ENCODE data around the gene TPGS1. TPM values are rescaled to one million over a fixed set of nuclear protein-coding genes. Genes with fewer than 3 reads are reported as not detected.

TPGS1 gene
- total and polyA plus RNA-seq, 2 donors (not counting 1 experiment from before 2014, with no cell fraction given) = 8.1 to 33.8 TPM

GRCh38 chr19:540867-541637 is 33.8 kb downstream of the TPGS1 start:
- Histone ChIP-seq H4K20me1 (ENCODE audit: control insufficient read depth, insufficient read depth, low read length, poor library complexity, severe bottlenecking) (peaks cover 25% of the 10 kb centered on the region), H2AFZ (ENCODE audit: insufficient read depth, low read depth, low read length, poor library complexity, severe bottlenecking) (no peak overlapping the region), H3K36me3 (replicated peaks in 1 of 2; ENCODE audit: control extremely low read depth in 1 of 2, control insufficient read depth in 1 of 2, extremely low read depth in 1 of 2, insufficient read depth in 2 of 2, low read length in 1 of 2) (peaks cover 0 to 21% of the 10 kb centered on the region in 2 experiments), H3K4me2 (replicated peaks; ENCODE audit: low read depth, low read length, poor library complexity, severe bottlenecking) (no peak overlapping the region), H3K79me2 (ENCODE audit: control insufficient read depth, insufficient read depth, low read length) (peaks cover 6% of the 10 kb centered on the region), H3K9ac (ENCODE audit: low read length) (no peak overlapping the region), H3K4me3 (ENCODE audit: control extremely low read depth in 1 of 5, extremely low read depth in 1 of 5, insufficient read depth in 1 of 5, low read depth in 2 of 5, low read length in 4 of 5) (no peak overlapping the region), H3K27ac (ENCODE audit: low read length in 2 of 2) (no peak overlapping the region), H3K9me3 (ENCODE audit: control extremely low read depth in 1 of 3, control insufficient read depth in 2 of 3, insufficient read depth in 1 of 3, low read length in 2 of 3) (no peaks in the 10 kb centered on the region), H3K27me3 (replicated peaks in 1 of 4; ENCODE audit: control extremely low read depth in 1 of 4, control insufficient read depth in 3 of 4, insufficient read depth in 4 of 4, low read length in 3 of 4) (no peaks in the 10 kb centered on the region), H3K4me1 (ENCODE audit: control insufficient read depth in 2 of 2, insufficient read depth in 2 of 2, low read length in 2 of 2) (no peaks in the 10 kb centered on the region)
- Mint-ChIP-seq H3K9me3 (ENCODE audit: insufficient read depth) (no peaks in the 10 kb centered on the region), H3K4me3 (no peak overlapping the region), H3K27me3 (no peaks in the 10 kb centered on the region), H3K27ac (no peak overlapping the region), H3K4me1 (no peaks in the 10 kb centered on the region)
- TF ChIP-seq EZH2 (IDR thresholded peaks at IDR 0.05; ENCODE audit: borderline replicate concordance, insufficient read depth, low read depth, low read length, poor library complexity, severe bottlenecking) = no peak
- TF ChIP-seq CTCF (IDR thresholded peaks at IDR 0.05) = no peak
- POLR2A ChIA-PET = no interaction called here
- intact Hi-C loops (cut with micrococcal nuclease) = no loop called here
- ATAC-seq (ENCODE audit: low read depth) (no peak), DNase-seq (no peak)
- CTCF ChIA-PET = no interaction called here
- 95% methylated on average over 50 of the region's 51 CpGs for WGBS (ENCODE audit: insufficient coverage)

GRCh38 chr19:541699-542098 is 34.4 kb downstream of the TPGS1 start:
- Mint-ChIP-seq H3K27ac (no peak overlapping the region), H3K9me3 (ENCODE audit: insufficient read depth) (no peaks in the 10 kb centered on the region), H3K27me3 (no peaks in the 10 kb centered on the region), H3K4me1 (no peaks in the 10 kb centered on the region), H3K4me3 (no peak overlapping the region)
- no peak overlapping the region for H3K27ac ChIP-seq (ENCODE audit: low read length in 2 of 2)
- peaks cover 0 to 15% of the 10 kb centered on the region in 2 experiments for H3K36me3 ChIP-seq (replicated peaks in 1 of 2; ENCODE audit: control extremely low read depth in 1 of 2, control insufficient read depth in 1 of 2, extremely low read depth in 1 of 2, insufficient read depth in 2 of 2, low read length in 1 of 2)
- peaks cover 19% of the 10 kb centered on the region for H4K20me1 ChIP-seq (ENCODE audit: control insufficient read depth, insufficient read depth, low read length, poor library complexity, severe bottlenecking)
- intact Hi-C loops (cut with micrococcal nuclease) = no loop called here
- DNase-seq (no peak), ATAC-seq (ENCODE audit: low read depth) (no peak)
- no peak overlapping the region for H2AFZ ChIP-seq (ENCODE audit: insufficient read depth, low read depth, low read length, poor library complexity, severe bottlenecking)
- H3K4me1 ChIP-seq (ENCODE audit: control insufficient read depth in 2 of 2, insufficient read depth in 2 of 2, low read length in 2 of 2) = no peaks in the 10 kb centered on the region
- ChIA-PET POLR2A (no interaction called here), CTCF (no interaction called here)
- H3K9me3 ChIP-seq (ENCODE audit: control extremely low read depth in 1 of 3, control insufficient read depth in 2 of 3, insufficient read depth in 1 of 3, low read length in 2 of 3) = no peaks in the 10 kb centered on the region
- no peak overlapping the region for H3K4me2 ChIP-seq (replicated peaks; ENCODE audit: low read depth, low read length, poor library complexity, severe bottlenecking)
- TF ChIP-seq CTCF (IDR thresholded peaks at IDR 0.05) (no peak), EZH2 (IDR thresholded peaks at IDR 0.05; ENCODE audit: borderline replicate concordance, insufficient read depth, low read depth, low read length, poor library complexity, severe bottlenecking) (no peak)
- no peak overlapping the region for H3K9ac ChIP-seq (ENCODE audit: low read length)
- no peak overlapping the region for H3K4me3 ChIP-seq (ENCODE audit: control extremely low read depth in 1 of 5, extremely low read depth in 1 of 5, insufficient read depth in 1 of 5, low read depth in 2 of 5, low read length in 4 of 5)
- H3K27me3 ChIP-seq (replicated peaks in 1 of 4; ENCODE audit: control extremely low read depth in 1 of 4, control insufficient read depth in 3 of 4, insufficient read depth in 4 of 4, low read length in 3 of 4) = no peaks in the 10 kb centered on the region
- H3K79me2 ChIP-seq (ENCODE audit: control insufficient read depth, insufficient read depth, low read length) = no peaks in the 10 kb centered on the region
- 92% methylated on average over 22 of the region's 26 CpGs for WGBS (ENCODE audit: insufficient coverage)
